Stimulated activated CD4-positive, alpha-beta T cell treated with anti-CD3 and anti-CD28 coated beads, Interleukin-4, amount 100 ng/mL, for 1 hour (primary cell): Measurements from ENCODE around the gene SLC25A23.
A peak's percentile ranks its signal among the peaks of the same experiment; 100 is the strongest.

Experiments
- DNase-seq: peaks from one replicate; pipeline ENCODE4 v3.0.0-alpha.2; 2020

The SLC25A23 gene

DNA sequence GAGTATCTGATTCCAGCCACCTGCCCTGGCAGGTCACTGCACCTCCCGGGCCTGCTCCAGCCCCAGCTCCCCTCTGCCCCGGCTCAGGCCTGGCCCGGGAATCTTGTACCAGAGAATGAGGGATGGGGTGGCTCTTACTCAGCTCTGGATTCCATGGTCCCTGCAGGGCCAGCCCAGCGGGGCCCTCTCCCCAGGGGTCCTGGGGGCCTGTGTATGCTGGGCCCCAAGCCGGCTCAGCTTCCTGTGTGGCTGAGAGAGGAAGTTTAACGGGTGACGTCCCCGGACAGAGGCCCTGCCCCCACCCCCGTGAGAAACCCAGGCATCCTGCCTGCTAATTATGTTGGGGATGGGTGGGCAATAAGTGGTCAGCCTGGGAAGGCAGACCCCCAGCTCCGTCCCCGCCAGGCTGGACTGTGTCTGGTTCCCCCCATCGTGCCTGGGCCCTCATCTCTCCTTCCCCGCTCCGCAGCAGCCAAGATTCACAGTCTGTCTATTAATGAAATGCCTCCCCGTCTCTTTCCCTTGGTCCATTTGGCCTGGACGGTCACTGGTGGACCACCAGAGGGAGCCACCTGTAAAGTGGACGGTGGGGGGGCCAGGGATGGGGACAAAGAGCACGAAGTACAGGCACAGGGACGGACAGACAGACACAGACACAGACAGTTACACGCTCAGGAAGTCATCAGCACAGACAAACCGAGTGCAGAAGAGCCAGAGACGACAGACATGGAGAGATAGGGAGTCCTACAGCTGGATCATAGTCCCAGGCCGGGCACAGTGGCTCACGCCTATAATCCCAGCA lies 22.1 kb upstream of the SLC25A23 start, which contains the start of gene DENND1C:
Gene DENND1C (minus strand): TSS at position 247 of the 802 bp plus-strand sequence. CDS start 92 bp downstream, at position 155.
- peak; percentile 69 for DNase-seq

DNA sequence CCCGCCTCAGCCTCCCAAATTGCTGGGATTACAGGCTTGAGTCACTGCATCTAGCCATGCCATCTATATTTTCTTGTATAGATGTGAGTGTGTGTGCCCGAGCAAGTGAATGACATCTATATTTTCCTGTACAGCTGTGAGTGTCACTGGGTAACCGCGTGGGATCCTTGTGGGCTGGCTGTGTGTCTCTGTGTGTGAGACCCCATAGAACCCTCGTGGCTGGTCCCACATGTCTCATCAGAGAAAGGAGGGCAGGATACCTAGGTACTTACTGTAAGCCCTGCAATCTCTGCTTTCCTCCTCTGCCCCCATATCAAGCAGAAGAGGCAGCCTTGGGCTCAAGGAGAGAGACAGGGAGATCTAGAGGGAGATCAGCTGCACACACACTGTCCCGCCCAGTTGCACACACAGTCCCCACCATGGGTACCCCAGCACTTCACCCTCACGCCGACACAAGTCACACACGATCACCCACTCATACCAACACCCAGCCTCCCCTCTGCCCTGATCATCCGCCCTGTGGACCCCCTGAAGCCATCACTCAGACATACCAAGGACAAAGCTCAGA lies 21.3 kb upstream of the SLC25A23 start:
- peak; percentile 22 for DNase-seq

GRCh38 chr19:6479836-6480398 lies 20.3 kb upstream of the SLC25A23 start:
- DNase-seq = no peak

- no peak for DNase-seq
Observed at GRCh38 chr19:6478815-6479214, 19.2 kb upstream of the SLC25A23 start.

DNA sequence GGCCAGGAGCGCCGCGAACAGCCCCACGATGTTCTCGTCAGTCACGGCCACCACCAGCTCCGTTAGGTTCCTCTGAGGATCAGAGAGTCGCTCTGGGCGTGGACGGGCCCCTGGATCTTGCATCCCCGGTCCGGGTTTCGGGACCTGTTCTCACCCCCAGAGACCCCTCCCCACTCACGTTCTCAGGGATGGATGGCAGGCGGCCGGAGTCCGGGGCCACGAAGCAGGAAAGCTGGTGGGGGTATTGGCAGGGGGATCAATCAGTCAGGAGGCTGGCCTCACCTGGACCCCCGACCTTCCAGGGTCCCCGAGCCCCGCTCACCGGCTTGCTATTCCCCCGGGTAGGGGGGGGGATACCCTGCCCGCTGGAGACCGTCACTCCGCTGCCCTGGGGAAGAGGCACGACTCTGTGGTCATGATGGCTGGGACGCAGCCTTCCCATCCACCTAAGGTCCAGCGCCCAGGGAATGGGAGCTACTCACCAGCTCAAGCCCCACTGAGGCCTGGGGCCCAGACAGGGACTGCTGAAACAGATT lies 17.4 kb upstream of the SLC25A23 start:
- DNase-seq = no peak

DNA sequence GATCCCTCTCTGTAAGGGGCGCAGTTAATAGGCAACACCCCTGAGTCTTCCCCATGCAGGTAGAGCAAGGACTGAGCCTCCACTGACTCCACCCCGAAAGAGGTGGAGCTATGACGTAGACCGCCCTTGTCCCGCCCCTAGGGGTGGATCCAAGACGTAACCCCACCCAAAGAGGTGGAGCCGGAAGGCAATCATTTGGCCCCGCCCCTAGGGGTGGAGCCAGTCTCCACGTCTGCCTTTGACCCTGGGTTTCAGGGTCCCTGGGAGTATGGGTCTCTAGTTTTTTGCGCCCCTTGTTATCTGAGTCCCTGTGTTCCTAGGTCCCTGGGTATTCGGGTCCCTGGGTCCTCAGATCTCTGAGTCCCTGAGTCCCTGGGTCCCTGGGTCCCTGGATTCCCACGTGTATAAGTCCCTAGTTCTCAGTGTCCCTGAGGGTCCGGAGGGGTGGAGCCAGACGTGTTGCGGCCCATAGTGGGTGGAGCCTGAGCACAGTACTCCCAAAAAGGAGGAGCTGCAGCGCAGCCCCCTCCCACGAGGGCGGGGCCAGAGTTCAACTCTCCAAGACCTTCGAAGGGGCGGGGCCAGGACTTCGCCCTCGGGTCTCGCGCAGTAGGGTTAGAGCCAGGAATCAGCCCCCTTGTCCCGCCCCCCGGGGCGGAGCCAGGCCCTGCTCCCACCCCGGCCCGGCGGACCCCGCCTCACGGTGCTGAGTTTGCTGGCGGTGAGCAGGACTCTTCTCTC lies 16.7 kb upstream of the SLC25A23 start:
- DNase-seq = peak; percentile 59

DNA sequence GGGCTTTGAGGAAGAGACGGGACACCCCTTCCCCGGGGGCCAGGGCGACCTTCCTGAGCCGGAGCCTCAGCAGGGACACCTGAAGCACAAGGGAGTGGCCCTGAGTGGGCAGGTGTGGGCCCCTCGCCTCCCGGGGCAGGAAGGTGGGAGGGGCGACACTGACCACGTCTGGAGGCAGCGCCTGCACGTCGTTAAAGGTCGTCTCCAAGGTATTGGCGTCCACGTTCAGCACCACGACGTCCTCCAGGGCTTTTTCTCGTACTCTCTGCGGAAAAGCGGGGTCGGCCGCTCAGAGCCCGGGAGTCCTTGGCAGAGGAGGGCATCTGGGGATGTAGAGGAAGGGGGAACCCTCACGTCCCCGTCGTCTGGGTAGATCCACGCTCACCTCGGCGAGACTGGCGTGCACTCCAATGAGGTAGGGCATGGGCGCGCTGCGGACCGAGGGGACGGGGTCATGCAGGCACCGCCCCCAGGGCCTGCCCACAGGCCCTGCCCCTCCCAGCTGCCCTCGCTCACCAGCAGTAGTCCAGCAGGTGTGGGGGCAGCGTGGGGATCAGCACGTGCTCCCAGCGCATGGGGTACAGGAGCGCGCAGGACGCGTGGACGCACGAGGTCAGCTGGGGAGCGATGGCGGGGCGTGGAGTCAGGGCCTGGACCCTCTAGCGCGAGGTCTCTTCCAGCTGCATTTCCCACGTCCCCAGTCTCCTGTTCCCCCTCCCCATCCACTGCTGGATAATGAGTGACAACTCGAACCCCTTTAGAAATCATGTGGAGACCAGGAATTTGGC lies 15.9 kb upstream of the SLC25A23 start:
- DNase-seq = no peak

GRCh38 chr19:6473647-6474046 lies 14.1 kb upstream of the SLC25A23 start:
- DNase-seq = no peak

- DNase-seq = no peak
Observed at GRCh38 chr19:6472713-6473112, 13.1 kb upstream of the SLC25A23 start.

- DNase-seq = no peak
Observed at GRCh38 chr19:6471076-6471475, 11.5 kb upstream of the SLC25A23 start.

DNA sequence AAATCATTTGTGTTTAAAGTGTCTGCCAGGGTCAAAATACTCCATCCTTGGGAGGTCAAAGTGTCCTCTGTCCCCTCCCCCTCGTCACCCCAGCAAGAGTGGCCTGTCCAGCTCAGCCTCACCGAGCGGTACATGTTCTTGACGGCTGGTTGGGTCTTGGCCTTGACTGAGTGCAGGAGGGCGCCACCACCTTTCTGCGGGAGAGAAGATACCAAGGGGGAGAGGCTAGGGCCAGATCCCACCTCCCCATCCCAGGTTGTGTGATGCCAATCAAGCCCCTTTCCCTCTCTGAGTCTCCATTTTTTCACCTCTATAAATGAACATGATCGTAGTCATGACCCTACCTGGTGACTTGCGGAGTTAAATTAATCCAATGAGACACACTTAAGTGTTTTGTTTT lies 10.6 kb upstream of the SLC25A23 start:
- DNase-seq = no peak

DNA sequence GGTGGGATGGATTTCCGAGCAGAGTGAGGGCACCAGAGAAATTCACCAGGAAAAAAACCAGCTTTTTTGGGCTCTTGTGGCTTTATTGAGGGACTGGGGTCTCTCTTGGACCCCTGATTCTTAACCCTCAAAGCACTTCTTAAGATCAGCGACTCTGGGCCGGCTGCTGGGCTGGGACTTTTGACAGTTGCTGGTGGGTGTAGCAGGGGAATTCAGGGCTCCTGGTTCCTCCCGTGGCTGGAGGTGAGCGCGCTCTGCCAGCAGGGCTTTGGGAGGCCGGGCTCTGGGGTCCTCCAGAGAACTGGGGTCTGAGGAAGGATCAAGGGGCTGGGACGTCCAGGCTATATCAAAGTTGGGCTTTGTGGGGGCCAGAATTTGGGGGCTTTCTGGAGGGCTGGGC lies 7.8 kb upstream of the SLC25A23 start:
- no peak for DNase-seq

- no peak for DNase-seq
Observed at GRCh38 chr19:6466526-6467248, 7.1 kb upstream of the SLC25A23 start.

DNA sequence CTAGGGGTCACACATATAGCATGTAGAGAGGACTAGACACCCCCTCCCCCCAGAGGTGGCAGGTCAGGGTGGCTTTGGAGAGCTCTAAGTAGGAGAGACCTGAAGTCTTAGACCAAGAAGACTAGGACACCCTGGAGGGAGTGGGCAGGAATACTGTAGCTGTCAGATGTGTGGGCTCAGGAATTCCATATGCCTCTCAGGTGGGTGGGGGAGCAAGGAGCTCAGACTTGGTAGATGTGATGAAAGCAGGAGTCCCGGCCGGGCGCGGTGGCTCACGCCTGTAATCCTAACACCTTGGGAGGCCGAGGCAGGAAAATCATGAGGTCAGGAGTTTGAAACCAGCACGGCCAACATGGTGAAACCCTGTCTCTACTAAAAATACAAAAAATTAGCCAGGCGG lies 6.1 kb upstream of the SLC25A23 start:
- DNase-seq = no peak

GRCh38 chr19:6465006-6465405 lies 5.4 kb upstream of the SLC25A23 start:
- no peak for DNase-seq

GRCh38 chr19:6464070-6464873 lies 4.7 kb upstream of the SLC25A23 start, which contains the start of gene CRB3:
CRB3 (plus strand) TSS chr19:6464271; CDS start chr19:6464702, 431 bp downstream.
- DNase-seq = peak; percentile 55

DNA sequence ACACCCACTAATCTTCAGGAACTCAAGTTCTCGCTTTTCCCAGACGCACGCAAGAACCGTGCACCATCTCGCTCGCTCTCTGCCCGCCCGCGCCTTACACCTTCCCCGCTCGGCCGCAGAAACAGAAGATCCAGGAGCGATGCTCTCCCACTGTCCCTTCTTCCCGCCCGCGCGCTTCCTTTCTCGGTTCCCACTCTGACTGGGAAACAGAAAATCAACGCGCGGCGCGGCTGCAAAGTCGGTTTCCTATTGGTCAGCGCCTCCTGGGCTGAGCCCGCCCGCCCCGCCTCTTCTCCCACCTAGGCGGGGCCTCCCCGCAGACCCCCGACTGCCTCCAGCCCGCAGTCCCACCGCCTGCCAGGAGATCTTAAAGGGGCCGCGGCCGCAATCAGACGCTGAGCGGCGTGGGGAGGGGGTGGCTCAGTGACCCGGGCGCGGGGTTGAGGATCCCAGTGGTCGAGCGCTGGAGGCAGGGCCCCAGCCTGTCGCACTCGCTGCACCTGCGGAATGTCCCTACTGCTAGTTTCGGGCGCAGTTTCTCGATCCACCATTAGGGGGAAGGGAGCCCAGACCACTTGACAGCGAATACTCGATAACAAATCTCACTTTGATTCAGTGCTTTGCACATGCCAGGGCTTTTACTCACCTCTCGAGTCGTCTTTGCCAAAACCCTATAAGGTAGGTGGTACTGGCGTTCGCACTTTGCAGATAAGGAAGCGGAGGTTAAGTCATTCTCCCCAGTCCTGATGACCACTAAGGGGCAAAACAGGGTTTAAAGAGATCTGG lies 700 bp upstream of the SLC25A23 start:
- DNase-seq = peak; percentile 98

DNA sequence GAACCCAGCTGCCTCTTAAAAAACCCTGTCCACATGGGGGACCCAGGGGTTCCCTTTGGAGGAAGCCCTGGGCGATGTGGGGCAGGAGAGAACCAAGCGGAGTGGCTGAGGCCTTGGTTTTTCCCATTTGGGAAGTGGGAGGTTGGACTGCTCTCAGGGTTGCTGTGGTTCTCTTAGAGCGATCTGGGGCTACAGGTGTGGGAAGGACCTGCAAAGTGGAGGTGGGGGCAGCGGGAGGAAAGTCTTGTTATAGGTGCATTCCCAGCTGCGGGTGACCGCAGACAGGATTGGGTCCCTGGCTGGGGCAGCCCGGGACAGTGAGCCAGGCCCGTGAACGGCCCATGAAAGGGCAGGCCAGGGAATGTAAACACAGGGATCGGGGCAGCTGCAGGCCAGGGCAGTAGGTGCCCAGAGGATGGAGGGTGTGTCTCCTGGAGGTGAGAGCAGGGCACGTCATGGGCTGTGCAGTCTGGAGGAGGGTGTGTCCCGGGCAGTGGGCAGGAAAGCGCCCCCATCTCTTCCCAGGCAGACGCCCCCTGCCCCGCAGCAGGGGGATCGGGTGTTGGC lies 814 bp downstream of the SLC25A23 start:
- DNase-seq = no peak

DNA sequence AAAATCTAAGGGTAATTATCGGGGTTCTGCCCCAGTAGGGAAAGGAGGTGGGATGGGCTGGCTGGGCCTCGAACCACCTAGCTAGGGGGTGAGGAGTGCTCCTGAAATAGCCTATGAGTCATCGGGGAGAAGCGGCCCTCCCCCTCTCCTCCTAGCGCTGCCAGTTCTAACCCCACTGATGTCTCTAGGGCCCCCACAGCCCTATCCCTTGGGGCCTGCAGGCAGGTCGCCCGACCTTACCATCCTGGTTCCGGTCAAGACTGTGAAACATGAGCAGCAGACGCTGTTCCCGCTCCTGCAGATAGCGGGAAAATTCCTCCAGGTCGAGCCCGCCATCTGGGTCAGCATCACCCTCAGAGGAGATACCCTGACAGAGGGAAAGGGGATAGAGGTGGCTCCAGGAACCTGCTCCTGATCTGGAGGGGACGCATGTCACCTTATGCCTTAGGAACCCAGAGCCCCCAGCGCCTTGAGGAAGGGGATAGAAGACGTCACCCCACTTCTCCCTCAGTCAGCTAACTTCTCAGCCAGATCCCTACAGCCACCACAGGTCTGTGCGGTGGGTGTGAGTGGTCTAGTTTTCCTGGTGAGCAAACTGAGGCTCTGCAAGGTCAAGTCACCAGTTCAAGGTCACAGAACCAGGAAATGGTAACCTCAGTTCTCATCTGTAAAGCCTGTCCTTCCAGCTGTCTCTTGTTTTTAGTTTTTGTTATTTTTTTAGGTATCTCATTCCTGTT lies 1.5 kb downstream of the SLC25A23 start:
- DNase-seq = no peak
